Left lung (tissue), 10 donors: Measurements from ENCODE around the gene DNAJC5. TPM values are rescaled to one million over a fixed set of nuclear protein-coding genes. Genes with fewer than 3 reads are reported as not detected.

Experiments used
- ATAC-seq: fragments of 200-7000 bp; cut with Tn5 transposase; one replicate; pipeline ENCODE4 v1.9.1; 2020; ENCODE audit warnings: moderate library complexity
- DNase-seq, 4 donors: peaks; one replicate each; pipeline ENCODE4 v3.0.0-alpha.2; 2013 to 2020
- H3K27ac ChIP-seq, 2 donors: fragments of 200-600 bp; sonication (generic) in 1 of 2; one replicate each; pipeline versions ENCODE4 v1.5.0 to v1.8.0; 2020 to 2021
- H3K27me3 ChIP-seq, 2 donors: fragments of 200-600 bp; sonication (generic) in 1 of 2; one replicate each; pipeline versions ENCODE4 v1.5.0 to v1.8.0; 2020 to 2021
- H3K36me3 ChIP-seq, 2 donors: fragments of 200-600 bp; sonication (generic) in 1 of 2; one replicate each; pipeline versions ENCODE4 v1.5.0 to v1.8.0; 2020 to 2021
- H3K4me1 ChIP-seq, 2 donors: fragments of 200-600 bp; one replicate each; pipeline ENCODE4 v1.8.0; 2021
- H3K4me3 ChIP-seq, 2 donors: fragments of 200-600 bp; sonication (generic) in 1 of 2; one replicate each; pipeline versions ENCODE4 v1.5.0 to v1.8.0; 2020 to 2021; ENCODE audit warnings: mild to moderate bottlenecking in 1 of 2
- H3K9me3 ChIP-seq, 2 donors: fragments of 200-600 bp; sonication (generic) in 1 of 2; one replicate each; pipeline versions ENCODE4 v1.5.0 to v1.8.0; 2020 to 2021
- CTCF ChIP-seq, 2 donors: fragments of 200-600 bp; sonication (generic) in 1 of 2; IDR thresholded peaks; one replicate each; pipeline versions ENCODE4 v1.5.0 to v1.8.0; 2021; ENCODE audit warnings: antibody characterized with exemption in 2 of 2
- intact Hi-C, 2 donors: fragments of 100-400 bp; cut with DNase I; formaldehyde crosslinking; loops; one replicate each; pipeline versions ENCODE4 v1.11.2 to v1.14.2; 2022
- polyA plus RNA-seq, 6 donors: library from polyadenylated mRNA; unstranded; fragments of 120-200 nt; gene quantifications; one replicate each; pipeline ENCODE4 v1.2.1, GENCODE V29; 2013; ENCODE audit not compliant: insufficient read length in 6 of 6
- total RNA-seq, 2 donors: library from RNA; stranded (reverse); fragmentation: NEBNext Ultra II Directional; extraction: Animal tissue kit (Norgen Biotek cat#: 25700); gene quantifications; one replicate each; pipeline ENCODE4 v1.2.1, GENCODE V29; 2021
- donor health status: DM: no; HTN: yes; CAD: no.
- donor health status: DM: no; HTN: no; CAD: no.

DNAJC5 gene
- total and polyA plus RNA-seq, 8 donors: 17.5 to 59.5 (median 25.3) TPM

DNA sequence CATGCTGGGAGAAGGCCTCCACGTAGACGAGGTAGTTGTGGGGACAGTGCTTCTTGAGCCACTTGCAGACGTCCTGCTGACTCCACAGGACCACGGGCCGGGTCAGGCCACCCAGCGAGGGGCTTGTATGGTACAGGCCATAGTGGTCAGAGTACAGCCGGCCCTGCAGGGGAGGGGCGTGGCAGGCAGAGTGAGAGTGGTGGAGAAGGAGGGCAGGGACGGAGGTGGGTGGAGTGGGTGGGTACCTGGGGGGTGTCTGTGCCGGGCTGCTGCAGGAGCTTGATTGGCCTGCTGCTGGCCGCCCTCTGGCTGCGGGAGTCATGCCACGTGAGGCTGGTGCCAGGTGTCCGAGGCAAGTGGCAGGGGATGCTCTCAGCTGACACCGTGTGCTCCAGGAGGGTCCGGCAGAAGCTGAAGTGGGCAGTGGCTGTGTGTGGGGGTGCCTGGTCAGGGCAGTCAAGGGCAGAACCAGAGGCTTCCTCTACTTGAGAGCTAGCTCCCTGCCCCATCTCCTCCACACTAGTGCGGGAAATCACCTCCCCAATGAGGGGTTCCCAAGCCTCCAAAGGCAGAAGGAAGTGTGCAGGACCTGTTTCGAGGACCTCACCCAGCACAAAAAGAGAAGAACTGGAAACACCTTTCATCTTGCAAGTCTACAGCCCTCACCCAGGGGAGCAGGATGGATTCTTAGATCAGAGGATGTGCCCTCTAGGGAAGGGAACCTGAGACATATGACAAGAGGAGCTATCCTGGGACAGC is 82.2 kb downstream of the DNAJC5 start:
- no peak for ATAC-seq
- intact Hi-C loops: no loop called here
- no peaks in the 10 kb centered on the region for H3K27me3 ChIP-seq
- H3K27ac ChIP-seq: no peak overlapping the region
- H3K4me1 ChIP-seq: peaks cover 25 to 44% of the 10 kb centered on the region in 2 donors
- TF ChIP-seq CTCF (IDR thresholded peaks at IDR 0.05): no peak
- H3K36me3 ChIP-seq: peaks cover 0 to 4% of the 10 kb centered on the region in 2 donors
- no peak overlapping the region for H3K4me3 ChIP-seq
- DNase-seq: peak in 1 of 4 donors; percentile 70
- no peaks in the 10 kb centered on the region for H3K9me3 ChIP-seq

DNA sequence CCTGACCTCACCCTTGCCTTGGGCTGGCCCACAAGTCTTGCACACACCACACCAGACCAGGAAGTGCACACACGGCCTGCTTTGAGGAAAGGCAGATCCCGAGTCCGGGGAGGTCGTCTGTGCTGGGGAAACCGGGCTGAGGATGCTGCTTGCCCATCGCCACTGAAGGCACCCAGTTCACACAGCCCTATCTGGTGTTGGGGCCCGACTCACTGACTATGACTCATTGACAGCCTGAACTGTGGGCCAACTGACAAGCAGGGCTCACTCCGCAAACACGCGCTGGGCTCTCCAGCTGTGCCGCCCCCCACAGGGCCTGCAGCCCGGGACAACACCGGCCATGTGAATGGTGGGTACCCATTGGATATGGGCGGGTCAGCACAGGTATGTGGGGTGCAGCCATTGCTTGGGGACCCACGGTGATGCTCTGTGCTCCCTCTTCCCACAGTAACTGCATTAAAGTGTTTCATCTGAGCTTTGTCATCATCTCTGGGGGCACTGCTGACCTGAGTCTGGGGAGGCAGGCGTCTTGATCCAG is 82.9 kb downstream of the DNAJC5 start:
- intact Hi-C loops: no loop called here
- H3K9me3 ChIP-seq: no peaks in the 10 kb centered on the region
- H3K27me3 ChIP-seq: no peaks in the 10 kb centered on the region
- peak overlapping the region in 1 of 2 donors; percentile 97 for H3K4me3 ChIP-seq
- DNase-seq (peak in 2 of 4 donors; percentile 38 to 69), ATAC-seq (no peak)
- H3K36me3 ChIP-seq: peaks cover 0 to 5% of the 10 kb centered on the region in 2 donors
- TF ChIP-seq CTCF (IDR thresholded peaks at IDR 0.05): no peak
- no peak overlapping the region for H3K27ac ChIP-seq
- peaks cover 28 to 45% of the 10 kb centered on the region in 2 donors for H3K4me1 ChIP-seq

DNA sequence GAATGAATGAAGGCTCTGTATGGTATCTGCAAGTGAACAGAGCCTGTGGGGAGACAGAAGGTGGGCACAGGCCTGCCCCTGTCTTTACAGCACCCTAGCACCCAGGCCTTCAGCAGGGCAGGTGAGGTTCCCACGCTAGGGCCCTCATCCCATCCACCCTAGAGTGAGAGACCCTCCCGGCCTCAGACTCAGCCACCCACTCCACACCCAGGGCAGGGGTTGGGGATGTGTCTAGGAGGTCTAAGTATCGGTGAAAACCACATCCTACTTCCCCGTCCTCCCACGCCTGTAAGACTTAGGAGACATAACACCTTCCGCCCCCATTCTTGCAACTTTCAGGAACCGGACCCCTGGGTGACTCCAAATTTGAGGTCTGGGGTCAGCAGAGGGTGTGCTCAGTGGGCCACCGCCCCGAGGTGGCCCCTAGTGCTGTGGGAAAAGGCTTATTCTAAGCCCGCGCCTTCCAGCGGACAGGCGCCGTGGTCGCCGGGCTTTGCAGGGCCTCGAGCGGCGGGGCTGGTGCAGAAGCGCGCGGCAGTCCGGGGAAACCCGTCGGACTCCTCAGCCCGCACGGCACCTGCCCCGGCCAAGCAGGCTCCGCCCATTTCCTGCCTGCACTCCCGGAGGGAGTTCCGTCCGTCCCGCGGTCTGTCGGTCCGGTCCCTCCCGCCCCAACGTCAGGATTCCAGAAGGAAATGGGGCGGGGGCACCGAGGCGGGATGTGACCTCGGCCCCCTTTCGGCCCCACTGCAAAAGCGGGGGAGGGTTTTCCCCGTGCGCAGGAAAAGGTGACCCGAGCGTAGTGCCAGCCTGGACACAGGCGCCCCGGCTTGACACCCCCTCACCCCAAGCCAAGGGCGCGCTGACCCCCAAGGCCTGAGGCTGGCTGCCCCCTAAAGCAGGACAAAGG is 83.6 kb downstream of the DNAJC5 start:
- Histone ChIP-seq H3K4me3 (peak overlapping the region; percentile 52 to 97), H3K27me3 (no peaks in the 10 kb centered on the region), H3K36me3 (peaks cover 0 to 12% of the 10 kb centered on the region in 2 donors), H3K9me3 (no peaks in the 10 kb centered on the region), H3K4me1 (peaks cover 26 to 50% of the 10 kb centered on the region in 2 donors), H3K27ac (peak overlapping the region; percentile 44 to 70)
- no peak for TF ChIP-seq CTCF (IDR thresholded peaks at IDR 0.05)
- ATAC-seq: peak; percentile 62
- peak in 3 of 4 donors; percentile 75 to 94 (median 83) for DNase-seq
- intact Hi-C loops: no loop called here

GRCh38 chr20:63979229-63979556 is 84.3 kb downstream of the DNAJC5 start:
- Histone ChIP-seq H3K27ac (peak overlapping the region; percentile 44 to 70), H3K36me3 (peaks cover 0 to 18% of the 10 kb centered on the region in 2 donors), H3K4me3 (peak overlapping the region; percentile 52 to 97), H3K9me3 (no peaks in the 10 kb centered on the region), H3K4me1 (peaks cover 22 to 53% of the 10 kb centered on the region in 2 donors), H3K27me3 (no peaks in the 10 kb centered on the region)
- DNase-seq: peak in 1 of 4 donors; percentile 85
- ATAC-seq: no peak
- intact Hi-C loops: no loop called here
- no peak for TF ChIP-seq CTCF (IDR thresholded peaks at IDR 0.05)
